Body of pancreas (tissue), 4 donors: ENCODE data around the gene CCDC141. TPM values are rescaled to one million over a fixed set of nuclear protein-coding genes. Genes with fewer than 3 reads are reported as not detected.

Source experiments
- ATAC-seq: fragments of 150-250 bp; one replicate; pipeline ENCODE4 v1.9.1; 2016
- DNase-seq, 4 donors: peaks; one replicate each; pipeline ENCODE4 v3.0.0-alpha.2; 2019
- H3K27ac ChIP-seq, 4 donors: fragments of 200-600 bp; sonication (generic); 1 replicate in 3 of 4; 2 replicates in 1 of 4; pipeline versions ENCODE4 v1.5.1 to v1.6.1; 2016 to 2019; ENCODE audit warnings: mild to moderate bottlenecking in 1 of 4, mixed read lengths in 1 of 4, moderate library complexity in 1 of 4
- H3K27me3 ChIP-seq, 2 donors: fragments of 200-600 bp; sonication (generic); one replicate each; pipeline ENCODE4 v1.6.0; 2016; ENCODE audit warnings: mild to moderate bottlenecking in 1 of 2
- H3K36me3 ChIP-seq, 2 donors: fragments of 200-600 bp; sonication (generic); replicated peaks in 1 of 2; 2 replicates each; pipeline ENCODE4 v1.5.1; 2016; ENCODE audit warnings: low read depth in 2 of 2; ENCODE audit not compliant: insufficient read depth in 1 of 2
- H3K4me1 ChIP-seq: fragments of 200-600 bp; sonication (generic); one replicate; pipeline ENCODE4 v1.6.0; 2016
- H3K4me3 ChIP-seq, 2 donors: fragments of 200-600 bp; sonication (generic); 1 replicate in 1 of 2; 2 replicates in 1 of 2; pipeline ENCODE4 v1.5.1; 2016 to 2019
- H3K9me3 ChIP-seq, 3 donors: fragments of 200-600 bp; sonication (generic); 1 replicate in 2 of 3; 2 replicates in 1 of 3; pipeline ENCODE4 v1.5.1; 2016
- POLR2A ChIP-seq, 3 donors: fragments of 450-650 bp; IDR thresholded peaks; one replicate each; pipeline ENCODE4 v1.6.1; 2016; ENCODE audit warnings: antibody characterized with exemption in 3 of 3, mild to moderate bottlenecking in 2 of 3
- WGBS, 2 donors: methylation state at CpG; one replicate each; pipeline ENCODE4 v1.1.5; 2017; 5-methylcytosine and 5-hydroxymethylcytosine counted together
- intact Hi-C: fragments of 100-400 bp; cut with DNase I; formaldehyde crosslinking; loops from one replicate; pipeline ENCODE4 v1.15.1; 2023
- total RNA-seq, 2 donors: library from RNA; depleted of rRNA; stranded (reverse); fragments of >200 nt; gene quantifications; one replicate each; pipeline ENCODE4 v1.1.0, GENCODE V29; 2016
- TF ChIP-seq, protein P1 (sequence below), 7 experiments: fragments of 450-650 bp in 4 of 7; fragments of 200-600 bp in 3 of 7; sonication (generic) in 3 of 7; IDR thresholded peaks; one replicate each; pipeline ENCODE4 v1.5.1; 2016 to 2019; ENCODE audit warnings: antibody characterized with exemption in 7 of 7

CCDC141 gene
- total RNA-seq, 2 donors from 2014 or later: 13.7 to 19.4 TPM

DNA sequence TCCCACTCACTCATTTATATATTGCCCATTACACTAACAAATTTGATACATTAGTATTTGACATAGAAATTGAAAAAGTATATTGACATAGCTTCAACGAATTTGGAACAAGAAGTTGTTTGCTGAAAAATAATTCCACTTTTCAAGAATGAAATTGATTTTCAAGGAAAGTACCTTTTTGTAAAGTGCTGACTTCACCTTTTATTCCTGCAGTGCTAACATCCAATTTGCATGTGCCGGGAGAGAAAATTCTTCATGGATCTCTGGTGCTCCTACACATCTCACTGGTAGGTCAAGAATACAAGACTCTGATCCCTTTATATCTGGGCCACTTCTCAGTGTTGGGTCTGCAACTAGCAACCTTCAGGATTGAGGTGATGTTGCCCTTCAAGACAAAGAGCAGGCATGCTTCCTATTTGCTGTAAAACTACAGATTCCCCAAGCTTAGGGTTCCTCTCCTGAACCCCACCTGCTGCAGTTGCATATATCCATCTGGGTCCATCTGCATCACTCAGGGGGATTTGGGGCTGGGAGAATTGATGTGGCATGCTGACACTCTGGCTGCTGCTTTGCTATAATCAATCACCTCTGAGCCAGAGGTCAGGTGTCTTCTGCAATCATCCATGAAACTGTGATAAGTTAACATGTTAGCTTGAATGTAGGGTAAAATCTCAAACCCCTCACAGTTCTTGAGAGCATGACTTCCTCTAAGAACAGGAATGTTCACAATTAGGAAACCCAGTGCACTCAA, 134.3 kb downstream of the CCDC141 start:
- Histone ChIP-seq H3K4me1 (peaks cover 13% of the 10 kb centered on the region), H3K27ac (no peak overlapping the region), H3K36me3 (no peaks in the 10 kb centered on the region), H3K27me3 (no peaks in the 10 kb centered on the region), H3K9me3 (no peaks in the 10 kb centered on the region), H3K4me3 (no peak overlapping the region)
- no peak for ATAC-seq
- intact Hi-C loops: loop anchor here (5.0 kb wide), 1 partner anchor 118 kb away; no protein-coding TSS in a partner anchor
- 31 to 42% methylated on average over 2 of the region's 2 CpGs for WGBS, 2 donors
- no peak for TF ChIP-seq POLR2A (IDR thresholded peaks at IDR 0.05)
- TF ChIP-seq, protein P1, sequence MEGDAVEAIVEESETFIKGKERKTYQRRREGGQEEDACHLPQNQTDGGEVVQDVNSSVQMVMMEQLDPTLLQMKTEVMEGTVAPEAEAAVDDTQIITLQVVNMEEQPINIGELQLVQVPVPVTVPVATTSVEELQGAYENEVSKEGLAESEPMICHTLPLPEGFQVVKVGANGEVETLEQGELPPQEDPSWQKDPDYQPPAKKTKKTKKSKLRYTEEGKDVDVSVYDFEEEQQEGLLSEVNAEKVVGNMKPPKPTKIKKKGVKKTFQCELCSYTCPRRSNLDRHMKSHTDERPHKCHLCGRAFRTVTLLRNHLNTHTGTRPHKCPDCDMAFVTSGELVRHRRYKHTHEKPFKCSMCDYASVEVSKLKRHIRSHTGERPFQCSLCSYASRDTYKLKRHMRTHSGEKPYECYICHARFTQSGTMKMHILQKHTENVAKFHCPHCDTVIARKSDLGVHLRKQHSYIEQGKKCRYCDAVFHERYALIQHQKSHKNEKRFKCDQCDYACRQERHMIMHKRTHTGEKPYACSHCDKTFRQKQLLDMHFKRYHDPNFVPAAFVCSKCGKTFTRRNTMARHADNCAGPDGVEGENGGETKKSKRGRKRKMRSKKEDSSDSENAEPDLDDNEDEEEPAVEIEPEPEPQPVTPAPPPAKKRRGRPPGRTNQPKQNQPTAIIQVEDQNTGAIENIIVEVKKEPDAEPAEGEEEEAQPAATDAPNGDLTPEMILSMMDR (IDR thresholded peaks at IDR 0.05): no peak
- DNase-seq: no peak

DNA sequence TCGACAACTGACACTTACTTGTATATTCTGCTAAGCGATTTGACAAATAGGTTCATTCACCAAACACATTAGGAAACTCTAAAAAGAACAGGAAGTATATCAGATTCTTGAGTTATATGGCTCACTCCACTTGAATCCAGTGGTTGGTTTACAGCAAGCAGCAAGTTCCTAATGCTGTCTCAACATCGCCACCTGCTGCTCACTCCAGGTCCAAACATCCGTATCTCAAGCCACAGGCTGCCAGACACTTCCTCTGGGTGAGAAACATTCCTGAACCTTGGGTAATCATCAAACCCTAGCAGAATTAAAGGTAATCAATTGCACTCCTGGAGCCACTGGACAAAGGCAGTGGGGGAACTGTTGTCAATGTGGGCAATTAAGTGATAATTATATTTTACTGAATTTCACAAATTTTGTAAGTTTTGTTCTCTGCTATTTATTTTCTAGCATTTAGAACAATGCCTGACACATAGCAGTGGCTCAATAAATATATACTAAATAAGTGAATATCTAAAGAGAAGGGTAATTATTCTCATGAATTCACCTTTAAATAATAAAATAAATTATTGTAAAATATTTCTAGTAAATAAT, 135.6 kb downstream of the CCDC141 start:
- DNase-seq: peak; percentile 89 to 91 (median 90)
- intact Hi-C loops: no loop called here
- 27 to 29% methylated on average over 4 of the region's 4 CpGs for WGBS, 2 donors
- Histone ChIP-seq H3K36me3 (no peaks in the 10 kb centered on the region), H3K4me3 (no peak overlapping the region), H3K27ac (no peak overlapping the region), H3K4me1 (peaks cover 25% of the 10 kb centered on the region), H3K9me3 (no peaks in the 10 kb centered on the region), H3K27me3 (no peaks in the 10 kb centered on the region)
- TF ChIP-seq, protein P1 (IDR thresholded peaks at IDR 0.05): peak; percentile 17 to 83 (median 78)
- no peak for TF ChIP-seq POLR2A (IDR thresholded peaks at IDR 0.05)
- ATAC-seq: peak; percentile 91

DNA sequence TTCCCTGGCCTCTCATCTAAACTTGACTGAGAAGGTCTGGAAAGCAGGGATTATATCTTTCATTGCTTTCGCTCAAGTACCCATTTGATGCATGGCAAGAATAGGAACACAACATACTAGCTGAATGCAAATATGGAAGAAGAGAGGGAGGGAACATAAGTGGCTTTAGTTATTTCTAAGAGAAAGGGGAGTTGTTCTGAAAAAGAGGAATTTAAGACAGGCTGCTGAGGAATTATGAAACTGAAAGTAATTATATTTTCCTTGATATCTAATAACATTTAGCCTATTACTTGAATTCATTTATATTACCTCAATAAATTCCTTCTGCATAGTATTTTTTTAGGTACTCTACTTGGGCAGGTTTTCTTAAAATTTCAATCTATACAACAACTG, 136.9 kb downstream of the CCDC141 start:
- Histone ChIP-seq H3K27me3 (no peaks in the 10 kb centered on the region), H3K36me3 (no peaks in the 10 kb centered on the region), H3K27ac (no peak overlapping the region), H3K9me3 (no peaks in the 10 kb centered on the region), H3K4me3 (no peak overlapping the region), H3K4me1 (peaks cover 27% of the 10 kb centered on the region)
- intact Hi-C loops: no loop called here
- ATAC-seq: no peak
- TF ChIP-seq, protein P1 (IDR thresholded peaks at IDR 0.05): no peak
- no peak for TF ChIP-seq POLR2A (IDR thresholded peaks at IDR 0.05)
- 82 to 100% methylated on average over 1 of the region's 1 CpG for WGBS, 2 donors
- DNase-seq: no peak

DNA sequence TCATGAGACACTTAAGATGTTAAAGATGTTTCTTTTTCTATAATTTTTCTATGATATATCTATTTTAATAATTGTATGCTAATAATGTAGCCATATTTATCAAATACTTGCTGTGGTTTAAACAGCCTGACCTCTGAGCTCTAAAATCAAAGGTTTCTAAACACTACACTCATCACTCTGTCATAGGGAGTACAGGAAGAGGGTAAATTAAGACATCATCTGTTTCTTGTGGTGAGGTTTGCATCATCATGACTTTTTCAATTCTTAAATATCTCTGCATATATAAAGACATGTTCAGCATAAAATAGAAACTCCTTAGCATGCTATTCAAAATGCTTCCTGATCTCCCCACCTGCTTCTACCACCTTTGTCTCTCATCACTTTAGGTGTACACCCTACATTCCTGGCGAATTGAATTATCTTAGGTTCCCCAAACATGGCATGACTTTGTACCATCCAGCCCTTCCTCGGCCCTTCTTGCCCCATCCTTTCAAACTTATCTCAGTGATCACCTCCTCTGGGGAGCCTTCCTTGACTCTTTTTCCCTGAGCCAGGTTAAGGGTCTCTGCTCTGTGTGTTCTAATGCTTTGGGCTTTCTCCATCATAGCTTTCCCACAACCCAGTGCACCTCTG, 137.4 kb downstream of the CCDC141 start:
- ATAC-seq: no peak
- Histone ChIP-seq H3K27me3 (no peaks in the 10 kb centered on the region), H3K36me3 (no peaks in the 10 kb centered on the region), H3K9me3 (no peaks in the 10 kb centered on the region), H3K27ac (no peak overlapping the region), H3K4me3 (no peak overlapping the region), H3K4me1 (peaks cover 27% of the 10 kb centered on the region)
- DNase-seq: no peak
- intact Hi-C loops: no loop called here
- WGBS, 2 donors: 89 to 90% methylated on average over 2 of the region's 2 CpGs
- TF ChIP-seq, protein P1 (IDR thresholded peaks at IDR 0.05): no peak
- no peak for TF ChIP-seq POLR2A (IDR thresholded peaks at IDR 0.05)
